ENCODE measurements around the gene PTPRO.

Gene PTPRO

DNA sequence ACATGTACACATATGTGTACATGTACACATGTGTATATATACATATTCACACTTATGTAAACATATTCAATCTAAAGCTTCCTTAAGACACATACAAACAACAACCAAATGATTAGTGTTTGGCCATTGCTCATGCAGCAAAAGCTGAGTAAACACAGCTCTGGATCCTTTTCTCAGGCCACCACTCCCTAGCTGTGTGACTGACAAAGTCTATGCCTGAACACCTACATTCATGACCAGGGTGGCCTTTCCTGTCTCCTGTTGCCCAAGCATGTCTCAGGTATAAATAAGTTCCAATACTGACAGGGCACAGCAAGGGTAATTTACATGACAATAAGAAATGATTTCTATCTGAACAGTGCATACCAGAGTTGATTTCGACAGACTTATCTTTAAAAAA is 1.4 kb upstream of the PTPRO start:
- H3K4me1 Mint-ChIP-seq (ENCODE audit: low read depth in 2 of 2) = no peaks in the 10 kb centered on the region
- H3K9me3 Mint-ChIP-seq = no peaks in the 10 kb centered on the region
- no peak overlapping the region for H3K4me3 Mint-ChIP-seq
- peaks cover 23 to 39% of the 10 kb centered on the region in 2 donors for H3K27me3 Mint-ChIP-seq
- ATAC-seq (replicated peaks) (no peak), DNase-seq (no peak)
- H3K36me3 Mint-ChIP-seq (ENCODE audit: insufficient read depth) = no peaks in the 10 kb centered on the region
- no peak overlapping the region for H3K27ac Mint-ChIP-seq

DNA sequence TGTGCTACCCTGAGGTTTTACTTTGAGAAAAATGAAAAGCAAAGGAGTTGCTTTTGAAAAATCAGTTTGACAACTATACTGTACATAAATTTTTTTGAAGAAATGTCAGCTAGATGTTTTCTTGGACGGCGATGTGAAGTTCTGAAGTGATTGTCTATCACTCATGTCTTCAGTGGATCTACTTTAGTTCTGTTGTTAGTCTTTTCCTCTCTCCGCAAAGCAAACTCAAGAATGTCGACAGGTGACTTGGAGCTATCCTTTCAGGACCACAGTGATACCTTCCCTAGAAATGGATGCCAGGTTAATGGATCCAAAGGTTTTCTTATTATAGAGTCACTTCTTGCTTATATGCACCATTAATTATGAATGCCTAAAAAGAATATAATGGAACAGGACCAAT is 1.2 kb downstream of the PTPRO start:
- no peak for ATAC-seq (replicated peaks)
- H3K27ac Mint-ChIP-seq = no peak overlapping the region
- H3K9me3 Mint-ChIP-seq = no peaks in the 10 kb centered on the region
- H3K4me1 Mint-ChIP-seq (ENCODE audit: low read depth in 2 of 2) = no peaks in the 10 kb centered on the region
- no peaks in the 10 kb centered on the region for H3K36me3 Mint-ChIP-seq (ENCODE audit: insufficient read depth)
- DNase-seq = no peak
- no peak overlapping the region for H3K4me3 Mint-ChIP-seq
- H3K27me3 Mint-ChIP-seq = peaks cover 35 to 56% of the 10 kb centered on the region in 2 donors

DNA sequence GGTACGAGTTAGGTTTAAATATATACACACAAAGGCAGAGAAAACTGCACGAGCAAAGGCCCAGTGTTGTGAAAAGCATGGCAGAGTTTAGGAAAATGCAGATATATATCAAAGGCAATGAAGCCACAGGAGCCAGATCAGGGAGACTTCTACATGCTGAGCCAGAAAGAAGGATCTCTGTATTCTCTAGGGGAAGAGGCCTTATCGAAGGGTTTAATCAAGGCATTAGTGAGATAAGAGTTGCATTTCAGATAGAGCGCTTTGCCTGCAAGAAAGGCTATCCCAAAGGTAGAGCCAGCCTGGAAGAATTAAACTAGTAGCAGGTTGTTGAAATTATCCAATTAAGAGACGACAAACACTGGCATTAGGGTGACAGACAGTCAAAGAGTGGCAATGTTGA is 7.6 kb downstream of the PTPRO start:
- Mint-ChIP-seq H3K4me3 (no peak overlapping the region), H3K27ac (no peak overlapping the region), H3K27me3 (peaks cover 19 to 46% of the 10 kb centered on the region in 2 donors), H3K9me3 (no peaks in the 10 kb centered on the region), H3K4me1 (ENCODE audit: low read depth in 2 of 2) (no peaks in the 10 kb centered on the region), H3K36me3 (ENCODE audit: insufficient read depth) (no peaks in the 10 kb centered on the region)
- ATAC-seq (replicated peaks) (no peak), DNase-seq (no peak)

DNA sequence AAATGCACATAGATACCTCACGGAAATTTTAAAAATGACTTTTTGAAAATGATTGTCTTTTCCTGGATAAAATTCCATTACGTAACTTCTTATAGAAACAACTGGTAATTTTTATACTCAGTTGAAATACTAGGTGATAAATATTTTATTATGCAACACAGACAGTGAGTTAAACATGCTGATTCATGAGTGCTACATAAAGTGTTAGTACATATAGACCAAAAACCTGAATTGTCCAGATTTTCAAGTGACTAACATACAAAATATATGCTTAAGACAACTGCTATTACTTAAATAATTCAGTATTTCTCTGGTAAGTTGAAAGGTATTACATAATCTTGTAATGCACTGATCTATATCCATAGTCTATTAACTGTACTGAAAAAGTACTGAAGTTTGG is 11.9 kb downstream of the PTPRO start:
- DNase-seq (no peak), ATAC-seq (replicated peaks) (no peak)
- H3K36me3 Mint-ChIP-seq (ENCODE audit: insufficient read depth) = no peaks in the 10 kb centered on the region
- H3K4me3 Mint-ChIP-seq = no peak overlapping the region
- no peaks in the 10 kb centered on the region for H3K9me3 Mint-ChIP-seq
- H3K4me1 Mint-ChIP-seq (ENCODE audit: low read depth in 2 of 2) = no peaks in the 10 kb centered on the region
- peaks cover 13 to 16% of the 10 kb centered on the region in 2 donors for H3K27me3 Mint-ChIP-seq
- no peak overlapping the region for H3K27ac Mint-ChIP-seq

DNA sequence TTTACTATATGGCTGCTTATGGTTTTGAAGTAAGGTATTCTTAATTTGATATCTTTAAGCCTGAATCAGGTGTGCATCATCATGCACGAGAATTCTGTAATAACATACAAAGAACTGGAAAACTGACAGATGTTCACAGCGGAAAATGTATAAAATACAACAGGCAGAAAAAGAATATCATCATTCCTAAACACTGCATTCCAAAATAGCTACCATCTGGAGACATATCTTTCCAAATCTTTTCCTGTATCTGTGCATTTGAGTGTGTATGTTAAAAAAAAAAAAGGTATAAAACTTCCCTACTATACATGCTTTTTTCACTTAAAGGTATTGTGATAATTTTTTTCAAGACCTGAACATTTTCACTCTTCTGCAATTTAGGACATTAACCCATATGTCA is 13.7 kb downstream of the PTPRO start:
- Mint-ChIP-seq H3K9me3 (no peaks in the 10 kb centered on the region), H3K27ac (no peak overlapping the region), H3K27me3 (peaks cover 10 to 13% of the 10 kb centered on the region in 2 donors), H3K4me3 (no peak overlapping the region), H3K36me3 (ENCODE audit: insufficient read depth) (no peaks in the 10 kb centered on the region), H3K4me1 (ENCODE audit: low read depth in 2 of 2) (no peaks in the 10 kb centered on the region)
- ATAC-seq (replicated peaks) (no peak), DNase-seq (no peak)

DNA sequence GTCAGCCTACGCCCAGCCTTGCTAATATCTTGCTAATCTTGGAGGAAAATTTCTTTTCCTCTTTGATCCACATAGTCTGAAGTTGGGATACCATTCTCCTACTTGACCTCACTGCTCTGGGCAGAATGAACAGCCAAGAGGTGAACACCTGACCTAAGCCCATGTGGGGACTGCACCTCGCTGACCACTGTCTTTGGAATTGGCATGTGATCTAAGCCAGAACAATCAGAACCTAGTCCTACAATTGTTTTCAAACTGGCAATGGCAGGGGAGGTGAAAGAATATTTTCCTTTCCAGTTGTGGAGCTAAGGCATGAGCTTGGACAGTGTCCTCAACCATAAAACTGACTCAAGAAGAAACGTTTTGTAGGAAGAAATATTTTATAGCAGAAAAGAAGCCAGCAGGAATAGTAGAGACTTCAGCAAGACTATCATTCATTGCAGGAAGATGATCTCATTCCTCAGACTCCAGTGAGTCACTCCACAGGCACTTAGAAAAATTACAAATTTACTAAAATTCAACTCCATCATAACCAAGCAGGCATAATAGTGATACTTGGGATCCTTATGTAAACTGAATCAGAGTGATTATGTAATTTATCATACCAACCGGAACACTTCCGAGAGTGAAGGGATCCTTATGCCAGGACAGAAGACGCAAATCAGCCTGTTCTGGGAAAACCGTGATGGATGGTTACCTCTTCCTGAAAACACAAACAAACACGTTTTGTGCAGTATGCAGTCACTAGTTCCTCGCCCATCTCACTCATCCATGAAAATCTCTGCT is 14.7 kb downstream of the PTPRO start:
- H3K27ac Mint-ChIP-seq = no peak overlapping the region
- ATAC-seq (replicated peaks) (no peak), DNase-seq (no peak)
- H3K4me3 Mint-ChIP-seq = no peak overlapping the region
- peaks cover 10 to 13% of the 10 kb centered on the region in 2 donors for H3K27me3 Mint-ChIP-seq
- H3K4me1 Mint-ChIP-seq (ENCODE audit: low read depth in 2 of 2) = no peaks in the 10 kb centered on the region
- no peaks in the 10 kb centered on the region for H3K36me3 Mint-ChIP-seq (ENCODE audit: insufficient read depth)
- no peaks in the 10 kb centered on the region for H3K9me3 Mint-ChIP-seq

DNA sequence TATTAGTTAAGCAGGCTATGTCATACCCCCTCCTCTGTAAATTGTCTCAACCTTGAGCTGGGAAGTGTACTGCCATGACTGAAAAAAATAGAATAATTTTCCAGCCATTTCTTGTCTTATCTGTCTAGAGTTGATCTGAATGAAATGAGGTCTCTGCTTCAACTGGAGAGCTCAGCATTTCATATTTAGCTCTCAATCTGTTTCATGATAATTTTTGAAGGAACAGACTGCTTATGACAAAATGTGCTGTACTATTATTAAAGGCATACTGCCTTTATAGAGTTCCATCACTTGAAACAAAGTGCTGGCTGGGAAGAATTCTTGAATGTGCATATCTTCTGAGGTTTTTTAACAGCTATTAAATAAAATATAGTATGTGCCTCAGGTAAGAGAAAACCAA is 19.1 kb downstream of the PTPRO start:
- no peak for DNase-seq
- ATAC-seq (replicated peaks) = no peak
- H3K27ac Mint-ChIP-seq = no peak overlapping the region

DNA sequence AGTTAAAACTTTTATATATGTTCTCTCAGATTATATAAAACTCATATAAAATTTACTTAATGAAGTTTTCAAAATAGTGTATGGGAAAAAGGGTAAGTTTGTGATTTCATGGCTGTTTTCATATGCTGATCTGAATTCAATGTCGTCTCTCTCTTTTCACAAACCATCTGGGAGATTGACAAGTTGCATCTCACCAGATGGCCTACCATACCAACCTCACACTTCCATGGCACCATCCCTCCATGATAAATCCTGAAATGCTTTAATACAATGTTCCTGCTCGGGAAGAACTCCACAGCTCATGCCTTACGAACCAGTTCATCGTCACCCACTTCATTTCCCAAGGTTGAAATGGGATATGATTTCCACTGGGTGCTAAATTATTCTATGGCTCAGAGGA is 22.3 kb downstream of the PTPRO start:
- Mint-ChIP-seq H3K4me1 (ENCODE audit: low read depth in 2 of 2) (no peaks in the 10 kb centered on the region), H3K9me3 (no peaks in the 10 kb centered on the region), H3K4me3 (no peak overlapping the region)

More for the DNA sequence above, 19.1 kb downstream of the PTPRO start:
- Mint-ChIP-seq H3K36me3 (ENCODE audit: insufficient read depth) (no peaks in the 10 kb centered on the region), H3K4me3 (no peak overlapping the region), H3K9me3 (no peaks in the 10 kb centered on the region), H3K4me1 (ENCODE audit: low read depth in 2 of 2) (no peaks in the 10 kb centered on the region), H3K27me3 (peaks cover 0 to 12% of the 10 kb centered on the region in 2 donors)

DNA sequence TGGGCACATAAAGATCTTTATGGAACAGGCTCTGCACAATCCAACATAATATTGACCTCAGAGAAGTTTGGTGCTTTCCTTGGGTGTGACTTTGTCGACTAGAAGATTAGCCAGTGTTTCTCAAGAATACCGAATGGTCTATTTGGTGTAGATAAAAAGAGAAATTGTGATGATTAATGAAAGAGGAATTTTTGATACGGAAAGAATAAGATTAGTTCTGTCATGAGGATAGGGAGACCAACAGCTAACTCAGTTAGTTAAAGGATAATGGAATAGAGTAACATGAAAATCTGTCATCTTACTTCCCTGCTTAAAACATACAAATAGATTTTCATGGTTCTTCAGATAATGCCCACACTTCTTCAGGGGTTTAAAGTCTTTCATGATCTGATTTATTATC is 24.2 kb downstream of the PTPRO start:
- ATAC-seq (replicated peaks) (no peak), DNase-seq (no peak)
- H3K4me3 Mint-ChIP-seq = no peak overlapping the region
- H3K36me3 Mint-ChIP-seq (ENCODE audit: insufficient read depth) = no peaks in the 10 kb centered on the region
- no peaks in the 10 kb centered on the region for H3K4me1 Mint-ChIP-seq (ENCODE audit: low read depth in 2 of 2)
- H3K9me3 Mint-ChIP-seq = no peaks in the 10 kb centered on the region
- no peak overlapping the region for H3K27ac Mint-ChIP-seq
- peaks cover 8 to 14% of the 10 kb centered on the region in 2 donors for H3K27me3 Mint-ChIP-seq

More for the DNA sequence above, 22.3 kb downstream of the PTPRO start:
- Mint-ChIP-seq H3K27me3 (peaks cover 8 to 10% of the 10 kb centered on the region in 2 donors), H3K36me3 (ENCODE audit: insufficient read depth) (no peaks in the 10 kb centered on the region), H3K27ac (no peak overlapping the region)
- DNase-seq = no peak
- no peak for ATAC-seq (replicated peaks)

DNA sequence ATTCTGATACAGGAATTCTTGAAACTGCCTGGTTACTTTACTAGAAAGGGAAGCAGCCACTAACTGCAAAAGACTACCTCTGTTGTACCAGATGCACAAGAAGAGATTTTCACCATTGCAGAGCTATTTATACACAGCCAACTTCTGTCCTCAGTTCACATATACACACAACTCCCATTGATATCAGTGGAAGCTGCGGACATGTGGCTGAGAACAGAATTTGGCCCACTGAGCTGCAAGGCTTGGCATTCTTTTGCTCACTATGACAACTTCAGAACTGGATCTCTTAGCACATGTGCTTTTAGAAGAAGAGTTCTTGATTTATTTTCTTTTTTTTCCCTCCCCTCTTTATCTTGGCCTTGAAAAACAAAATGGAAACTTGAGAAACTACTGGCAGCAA is 28.3 kb downstream of the PTPRO start:
- Mint-ChIP-seq H3K4me3 (no peak overlapping the region), H3K36me3 (ENCODE audit: insufficient read depth) (peaks cover 2% of the 10 kb centered on the region), H3K27me3 (peaks cover 8 to 20% of the 10 kb centered on the region in 2 donors), H3K9me3 (no peaks in the 10 kb centered on the region), H3K4me1 (ENCODE audit: low read depth in 2 of 2) (no peaks in the 10 kb centered on the region), H3K27ac (no peak overlapping the region)
- DNase-seq (no peak), ATAC-seq (replicated peaks) (no peak)

DNA sequence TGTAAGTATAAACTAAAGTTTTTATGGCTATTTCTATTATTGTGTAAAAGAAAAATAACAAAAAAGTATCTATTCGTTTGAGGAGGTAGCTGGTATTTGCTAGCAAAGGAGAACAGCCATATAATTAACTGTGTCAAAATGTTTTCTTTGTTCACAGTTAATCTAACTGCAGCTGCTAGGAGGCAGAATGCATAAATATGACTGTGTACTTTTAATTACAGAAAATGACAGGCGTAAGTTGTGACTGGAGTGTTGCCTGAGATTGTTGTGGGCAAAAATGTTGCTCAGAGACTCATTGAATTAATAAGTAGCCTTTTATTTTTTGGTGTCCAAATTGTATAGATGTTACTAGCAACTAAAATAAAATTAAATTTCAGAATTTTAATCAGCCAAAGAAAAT is 33.5 kb downstream of the PTPRO start:
- DNase-seq (no peak), ATAC-seq (replicated peaks) (no peak)
- H3K36me3 Mint-ChIP-seq (ENCODE audit: insufficient read depth) = peaks cover 2% of the 10 kb centered on the region
- no peak overlapping the region for H3K27ac Mint-ChIP-seq
- H3K9me3 Mint-ChIP-seq = no peaks in the 10 kb centered on the region
- peaks cover 0 to 10% of the 10 kb centered on the region in 2 donors for H3K27me3 Mint-ChIP-seq
- no peak overlapping the region for H3K4me3 Mint-ChIP-seq
- H3K4me1 Mint-ChIP-seq (ENCODE audit: low read depth in 2 of 2) = no peaks in the 10 kb centered on the region

DNA sequence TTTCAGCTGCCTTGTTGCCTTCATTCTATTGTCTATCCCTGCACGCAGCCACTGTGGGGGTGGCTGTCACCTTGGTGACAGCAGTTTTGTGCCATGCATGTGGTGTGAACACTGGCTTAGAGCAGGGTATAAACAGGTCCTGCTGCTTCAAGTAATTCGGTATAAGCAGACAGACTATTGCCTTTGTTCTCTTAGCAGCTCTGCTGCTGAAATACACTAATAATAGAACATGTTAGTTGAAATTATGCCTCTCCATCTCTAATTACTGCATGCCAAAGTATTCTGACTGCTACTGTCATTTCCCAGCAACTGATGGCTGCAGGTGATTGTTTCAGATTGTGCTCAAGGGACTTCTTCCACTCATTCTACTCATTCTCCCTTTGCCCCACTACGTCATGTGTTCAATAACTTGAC is 34.6 kb downstream of the PTPRO start:
- DNase-seq = no peak

DNA sequence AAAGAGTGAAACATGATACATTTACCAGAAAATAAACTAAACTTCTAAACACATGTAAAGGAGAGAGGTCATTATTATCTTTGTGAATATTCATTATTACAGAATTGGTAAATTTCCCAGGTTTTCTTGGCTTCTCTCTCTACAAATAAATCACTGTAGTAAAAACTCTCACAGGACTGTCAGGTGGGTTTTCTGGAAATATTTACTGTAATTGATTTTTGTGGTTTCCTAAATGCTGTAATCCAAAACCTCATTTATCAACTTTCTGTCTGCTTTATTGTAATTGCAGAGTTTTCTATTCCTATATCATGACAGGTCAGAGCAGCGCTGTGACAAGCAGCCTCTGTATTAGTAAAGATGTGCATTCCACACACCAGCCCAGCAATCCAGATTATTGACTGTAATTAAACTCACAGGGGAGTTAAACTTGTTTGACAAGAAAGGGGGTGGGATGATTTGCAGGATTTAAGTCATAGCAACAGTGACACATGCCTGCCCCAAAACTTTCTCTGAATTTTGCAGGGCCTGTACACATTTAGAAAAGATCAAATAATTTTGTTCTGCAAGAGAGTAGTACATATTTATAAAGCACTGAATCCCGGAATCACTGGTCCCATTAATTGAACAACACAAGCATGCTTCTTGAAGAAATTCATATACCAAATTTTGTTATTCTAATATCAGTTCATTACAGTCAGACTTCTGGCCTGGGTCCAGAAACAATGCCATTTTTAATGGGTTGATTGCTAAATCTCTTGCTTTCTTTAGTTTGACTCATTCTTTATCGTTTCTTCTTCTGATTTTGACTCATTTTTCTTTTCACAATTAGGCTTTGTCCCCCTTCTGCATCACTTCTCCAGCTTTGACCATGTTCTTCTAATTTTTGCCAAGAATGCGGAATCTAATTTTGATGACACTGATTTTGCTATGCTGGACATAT is 42.2 kb downstream of the PTPRO start:
- no peaks in the 10 kb centered on the region for H3K4me1 Mint-ChIP-seq (ENCODE audit: low read depth in 2 of 2)
- no peak overlapping the region for H3K27ac Mint-ChIP-seq
- H3K4me3 Mint-ChIP-seq = no peak overlapping the region
- no peak for ATAC-seq (replicated peaks)
- peaks cover 0 to 10% of the 10 kb centered on the region in 2 donors for H3K9me3 Mint-ChIP-seq
- H3K36me3 Mint-ChIP-seq (ENCODE audit: insufficient read depth) = no peaks in the 10 kb centered on the region
- DNase-seq = no peak
- H3K27me3 Mint-ChIP-seq = peaks cover 9 to 19% of the 10 kb centered on the region in 2 donors

More for the DNA sequence above, 34.6 kb downstream of the PTPRO start:
- Mint-ChIP-seq H3K4me1 (ENCODE audit: low read depth in 2 of 2) (no peaks in the 10 kb centered on the region), H3K27me3 (peaks cover 0 to 1% of the 10 kb centered on the region in 2 donors), H3K4me3 (no peak overlapping the region), H3K36me3 (ENCODE audit: insufficient read depth) (peaks cover 2% of the 10 kb centered on the region), H3K9me3 (no peaks in the 10 kb centered on the region), H3K27ac (no peak overlapping the region)
- no peak for ATAC-seq (replicated peaks)

DNA sequence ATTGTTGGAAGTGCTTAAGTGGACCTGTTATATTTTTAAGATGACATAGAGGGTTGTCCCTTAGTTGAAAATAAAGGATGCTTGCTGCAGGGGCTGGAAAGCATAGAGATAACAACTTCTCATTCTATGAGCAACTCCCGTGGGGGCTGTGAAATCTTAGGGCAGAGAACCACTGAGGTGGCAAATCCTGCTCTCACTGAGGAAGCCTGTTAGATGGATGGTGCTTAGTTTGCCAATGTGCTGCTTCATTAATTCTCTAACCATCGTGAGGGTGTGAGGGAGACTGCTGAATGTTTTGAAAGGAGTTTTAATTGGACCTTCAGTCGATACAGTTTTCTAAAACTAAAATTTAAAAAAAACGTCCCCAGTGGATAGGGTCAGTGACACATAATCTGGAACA is 46.5 kb downstream of the PTPRO start:
- DNase-seq = no peak
- ATAC-seq (replicated peaks) = no peak
- H3K4me1 Mint-ChIP-seq (ENCODE audit: low read depth in 2 of 2) = no peaks in the 10 kb centered on the region
- H3K4me3 Mint-ChIP-seq = no peak overlapping the region
- peaks cover 9 to 19% of the 10 kb centered on the region in 2 donors for H3K27me3 Mint-ChIP-seq
- H3K9me3 Mint-ChIP-seq = peaks cover 2 to 10% of the 10 kb centered on the region in 2 donors
- no peaks in the 10 kb centered on the region for H3K36me3 Mint-ChIP-seq (ENCODE audit: insufficient read depth)
- no peak overlapping the region for H3K27ac Mint-ChIP-seq
